HG03469 (cell line): Measurements from ENCODE around the gene COL2A1.

Experiments used
- ATAC-seq: cut with Tn5 transposase; IDR thresholded peaks from one replicate; pipeline ENCODE4 v1.9.1; 2021; ENCODE audit warnings: mild to moderate bottlenecking, moderate library complexity, moderate number of reproducible peaks; ENCODE audit not compliant: unreplicated experiment

Gene COL2A1

DNA sequence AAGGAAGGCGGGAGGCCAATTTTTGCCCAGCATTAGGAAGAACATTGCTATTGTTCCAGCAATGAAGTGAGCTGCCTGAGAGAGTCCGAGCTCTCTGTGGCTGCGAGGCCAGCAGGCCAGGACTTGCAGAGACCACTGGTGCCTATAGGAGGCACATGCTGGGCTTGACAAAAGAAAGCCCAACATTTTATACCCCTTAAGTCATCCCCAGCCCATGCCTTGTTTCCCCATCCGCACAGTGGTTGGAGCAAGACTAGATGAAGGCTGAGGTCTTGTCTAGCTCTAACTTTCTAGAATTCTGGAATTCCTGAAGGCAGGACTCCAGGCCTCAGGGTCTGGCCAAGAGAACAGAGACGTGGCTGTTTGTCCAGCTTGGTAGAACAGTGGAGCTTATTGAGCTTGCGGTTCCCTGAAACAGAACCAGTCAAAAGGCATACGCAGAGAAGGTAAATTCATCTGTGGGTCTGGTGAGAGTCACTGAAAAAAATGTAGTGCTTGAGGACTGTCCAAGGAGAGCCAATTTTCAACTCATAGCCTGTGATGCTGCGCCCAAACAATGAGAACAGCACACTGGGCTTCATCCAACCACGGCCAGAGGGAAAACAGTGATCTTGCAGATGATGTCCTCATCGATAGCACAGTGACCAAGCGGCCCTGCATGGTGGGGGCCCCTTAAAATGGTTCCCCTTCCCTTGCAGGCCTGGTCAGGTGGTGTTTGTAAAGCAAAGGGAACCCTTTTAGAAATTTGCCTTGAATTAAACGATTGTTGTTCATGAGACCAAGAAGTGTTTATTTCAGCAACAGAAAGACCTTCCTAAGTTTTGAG lies 27.1 kb upstream of the COL2A1 start:
- no peak for ATAC-seq

DNA sequence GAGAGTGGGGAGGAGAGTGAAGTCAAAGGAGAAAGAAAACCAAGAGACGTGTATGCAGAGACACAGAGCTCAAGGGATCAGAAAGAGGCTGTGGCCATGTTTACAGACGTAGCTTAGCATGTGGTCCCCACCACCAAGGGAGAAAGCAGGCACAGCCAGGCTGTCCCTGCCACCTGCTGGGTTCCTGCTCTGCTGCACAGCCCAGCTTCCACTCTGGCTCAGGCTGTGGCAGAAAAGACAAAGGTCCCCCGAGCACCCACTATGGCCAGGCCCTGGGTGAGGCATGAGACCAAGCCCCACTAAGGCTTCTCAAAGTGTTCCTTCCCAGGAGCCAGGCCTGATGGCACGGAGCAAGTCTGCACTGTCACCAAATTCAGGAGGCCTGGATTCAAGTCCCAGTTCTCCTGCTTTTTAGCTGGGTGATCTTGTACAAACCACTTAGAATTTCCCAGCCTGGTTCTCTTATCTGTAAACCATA lies 25.9 kb upstream of the COL2A1 start:
- ATAC-seq: no peak

DNA sequence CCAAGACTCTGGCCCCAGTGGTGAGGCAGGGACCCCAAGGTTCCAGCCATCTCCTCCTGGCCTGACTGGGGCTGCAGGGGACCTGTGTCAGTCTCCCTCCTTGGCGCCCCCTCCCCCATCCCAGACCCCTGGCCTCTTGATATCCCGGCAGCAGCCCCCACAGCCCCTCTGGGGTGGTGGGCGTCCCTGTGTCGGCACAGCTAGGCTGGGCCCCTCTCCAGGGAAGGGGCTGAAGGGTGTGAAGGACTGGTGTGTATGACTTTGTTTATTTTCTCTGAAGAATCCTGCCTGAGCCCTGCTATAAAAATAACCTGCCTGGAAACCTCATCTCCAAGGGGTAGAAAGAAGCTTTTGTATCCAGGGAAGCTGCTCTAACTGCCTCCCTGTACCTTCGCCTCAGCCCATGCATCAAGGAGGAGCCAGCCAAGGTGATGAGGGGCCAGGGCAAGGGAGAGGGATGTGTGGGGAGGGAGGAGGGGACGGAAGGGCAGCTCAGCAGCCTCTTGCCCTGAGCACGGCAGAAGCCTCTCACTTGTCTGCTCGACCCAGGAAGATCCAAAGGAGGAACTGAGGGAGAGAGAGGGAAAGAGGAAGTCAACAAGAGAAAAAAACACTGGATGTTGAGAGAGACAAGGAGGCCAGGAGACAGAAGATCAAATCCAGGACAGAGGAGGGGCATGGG lies 25.4 kb upstream of the COL2A1 start:
- ATAC-seq: no peak

DNA sequence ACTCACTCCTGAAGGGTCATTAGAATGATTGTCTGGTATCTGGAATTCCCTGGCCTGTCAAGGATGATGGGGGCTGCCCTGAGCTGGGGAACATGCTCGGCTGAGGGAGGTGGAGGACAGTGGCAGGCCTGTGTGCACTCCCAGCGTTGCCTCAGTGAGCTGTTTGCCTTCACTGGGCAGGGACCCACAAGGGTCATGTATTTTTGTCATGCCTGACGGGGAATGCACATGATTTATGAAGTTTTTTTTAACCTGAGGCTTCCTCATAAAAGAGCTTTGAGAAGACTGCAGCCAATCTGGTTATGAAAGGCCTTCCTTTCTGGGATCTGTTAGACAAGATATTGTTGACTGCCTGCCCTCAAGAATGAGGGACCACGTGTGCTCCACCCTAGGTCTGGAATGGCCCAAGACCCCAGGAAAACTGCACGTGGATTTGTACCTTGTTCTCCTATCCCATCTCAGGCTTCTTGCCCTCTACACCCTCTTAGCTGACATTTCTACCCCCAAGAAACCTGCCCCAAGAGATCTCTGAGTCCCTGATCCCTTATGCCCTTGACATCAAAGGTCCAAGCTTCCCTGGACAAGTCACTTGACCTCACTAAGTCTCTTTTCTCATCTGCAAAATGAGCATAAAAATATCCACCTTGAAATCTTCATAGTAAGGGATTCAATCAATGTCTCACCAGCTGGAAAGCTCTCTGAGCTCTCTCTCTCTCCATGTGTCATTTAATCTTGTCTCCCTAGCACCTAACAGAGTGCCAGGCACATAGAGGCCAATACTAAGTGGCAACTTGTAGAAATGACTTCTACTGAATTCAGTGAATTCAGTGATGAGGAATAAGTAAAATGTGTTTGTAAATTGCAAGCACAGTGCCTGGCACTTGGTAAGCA lies 24.5 kb upstream of the COL2A1 start:
- no peak for ATAC-seq

DNA sequence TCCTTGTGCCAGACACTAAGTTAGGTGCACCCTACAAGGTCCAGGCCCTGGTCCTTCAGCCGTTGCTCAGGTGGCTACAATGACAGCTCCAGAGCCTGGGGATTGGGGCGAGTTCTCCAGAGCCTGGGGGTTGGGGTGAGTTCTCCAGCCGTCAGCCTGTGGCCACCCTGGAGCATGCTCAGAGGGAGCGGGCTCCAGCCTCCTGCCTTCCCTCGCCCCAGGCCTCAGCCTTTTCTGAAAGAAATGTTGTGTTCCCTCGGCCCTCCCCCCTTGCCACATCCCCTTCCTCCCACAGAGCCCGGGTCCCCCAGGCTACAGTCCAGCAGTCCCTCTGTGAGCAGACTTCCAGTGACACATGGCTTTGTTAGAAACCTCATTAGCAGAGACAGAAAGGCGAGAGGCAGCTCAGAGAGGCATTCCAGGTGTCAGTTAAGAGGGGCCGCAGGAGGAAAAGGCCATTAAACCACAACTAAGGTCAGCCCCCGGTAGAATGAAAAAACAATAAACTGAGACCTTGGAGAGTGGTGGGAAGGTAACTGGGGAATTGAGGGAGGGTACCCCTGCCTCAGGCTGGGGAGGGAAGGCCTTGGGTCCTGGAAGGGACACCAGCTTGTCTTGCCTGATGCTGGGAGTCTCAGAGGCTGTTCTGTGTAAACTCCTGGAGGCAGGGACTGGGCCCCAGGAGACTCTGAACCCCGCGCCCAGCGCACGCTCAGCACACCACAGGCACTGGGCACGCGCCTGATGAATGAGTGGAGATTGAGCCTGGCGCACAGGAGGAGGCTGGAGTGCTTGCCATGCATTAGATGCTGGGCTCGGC lies 23.1 kb upstream of the COL2A1 start:
- no peak for ATAC-seq

DNA sequence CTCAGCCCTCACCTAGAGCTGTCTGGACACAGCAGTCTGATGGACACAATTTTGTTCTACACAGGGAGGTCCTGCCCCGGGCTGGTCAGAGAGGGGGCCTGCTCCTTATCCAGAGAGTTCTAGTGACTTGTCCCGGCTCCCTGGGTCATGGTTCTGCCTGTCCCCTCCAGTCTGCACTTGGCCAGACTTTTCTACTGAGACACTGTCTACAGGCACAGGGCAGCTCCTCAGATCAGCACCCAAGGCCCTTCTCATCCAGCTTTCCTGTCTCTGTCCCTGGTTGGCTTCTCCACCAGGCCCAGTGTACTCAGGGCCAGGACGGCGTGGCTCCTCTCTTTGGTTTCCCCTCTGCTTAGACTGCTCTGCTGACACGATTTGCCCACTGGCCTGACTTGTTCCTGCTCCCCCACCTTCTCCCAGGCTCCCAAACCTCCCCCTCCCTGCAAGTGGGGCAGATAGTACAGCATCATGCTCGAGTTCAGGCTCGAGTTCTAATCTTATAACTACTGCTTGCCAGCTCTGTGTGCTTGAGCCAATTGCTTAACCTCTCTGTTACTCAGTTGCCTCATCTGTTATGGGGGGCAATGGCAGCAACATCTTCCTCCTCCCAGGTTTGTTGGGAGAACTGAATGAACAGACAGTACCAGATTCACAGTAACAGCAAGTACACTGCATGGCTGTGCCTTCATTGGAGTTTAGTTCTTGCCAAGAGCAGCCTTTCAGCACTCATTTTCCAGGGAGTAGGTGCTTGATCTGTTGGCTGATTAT lies 22.0 kb upstream of the COL2A1 start:
- no peak for ATAC-seq

DNA sequence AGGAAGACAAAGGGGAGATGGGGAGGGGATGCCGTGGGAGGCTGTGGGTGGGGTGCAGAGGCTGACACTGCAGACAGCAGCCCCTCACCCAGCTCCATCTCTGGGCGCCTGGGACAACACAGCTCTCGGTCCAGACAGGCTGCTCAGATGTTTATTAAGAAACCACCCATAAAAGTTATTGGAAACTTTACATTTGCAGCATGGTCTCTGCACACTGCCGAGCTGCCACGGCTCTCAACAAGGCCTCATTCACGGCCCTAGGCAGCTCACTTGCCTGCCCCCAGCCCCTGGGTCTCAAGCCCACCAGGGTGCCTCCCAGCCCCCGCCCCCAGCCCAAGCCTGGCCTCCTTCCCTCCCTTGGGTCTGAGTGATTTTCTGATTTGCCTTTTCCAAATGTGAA lies 21.0 kb upstream of the COL2A1 start:
- no peak for ATAC-seq

DNA sequence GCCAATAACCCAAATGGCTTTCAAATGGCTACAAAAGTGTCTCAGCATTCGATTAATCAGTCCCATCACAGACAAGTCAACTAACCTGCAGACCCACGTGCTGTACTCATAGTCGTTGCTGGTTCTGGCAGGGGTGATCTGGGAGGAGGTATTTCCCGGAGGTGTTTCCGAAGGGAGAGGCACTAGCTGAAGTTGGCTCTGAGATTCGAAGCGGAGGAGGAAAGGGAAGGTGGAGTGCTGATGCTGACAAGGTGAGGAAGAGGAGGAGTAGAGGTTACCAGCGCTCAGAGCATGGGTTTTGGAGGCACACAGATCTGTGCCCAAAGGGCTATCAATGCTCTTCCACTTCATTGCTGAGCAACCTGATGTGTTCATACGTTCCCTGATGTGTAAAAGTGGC lies 20.5 kb upstream of the COL2A1 start:
- no peak for ATAC-seq

DNA sequence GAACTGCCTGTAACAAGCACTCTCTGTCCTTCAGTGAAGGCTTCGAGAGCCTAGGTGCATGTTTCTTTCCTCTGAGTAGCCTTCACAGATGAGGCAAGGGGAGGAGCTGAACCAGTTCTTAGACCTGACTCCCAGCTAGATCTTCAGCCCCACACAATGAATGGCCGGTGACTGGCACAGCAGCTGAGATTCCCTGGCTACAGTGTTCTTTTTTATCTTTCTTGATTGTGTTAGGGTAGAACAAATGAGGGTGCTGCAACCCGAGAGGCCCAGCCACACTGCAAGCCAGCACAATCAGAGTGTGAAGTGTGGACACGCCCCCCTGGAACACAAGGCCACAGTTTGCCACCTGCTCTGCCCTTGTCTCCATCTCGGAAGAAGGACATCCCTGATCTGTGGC lies 19.1 kb upstream of the COL2A1 start:
- no peak for ATAC-seq

DNA sequence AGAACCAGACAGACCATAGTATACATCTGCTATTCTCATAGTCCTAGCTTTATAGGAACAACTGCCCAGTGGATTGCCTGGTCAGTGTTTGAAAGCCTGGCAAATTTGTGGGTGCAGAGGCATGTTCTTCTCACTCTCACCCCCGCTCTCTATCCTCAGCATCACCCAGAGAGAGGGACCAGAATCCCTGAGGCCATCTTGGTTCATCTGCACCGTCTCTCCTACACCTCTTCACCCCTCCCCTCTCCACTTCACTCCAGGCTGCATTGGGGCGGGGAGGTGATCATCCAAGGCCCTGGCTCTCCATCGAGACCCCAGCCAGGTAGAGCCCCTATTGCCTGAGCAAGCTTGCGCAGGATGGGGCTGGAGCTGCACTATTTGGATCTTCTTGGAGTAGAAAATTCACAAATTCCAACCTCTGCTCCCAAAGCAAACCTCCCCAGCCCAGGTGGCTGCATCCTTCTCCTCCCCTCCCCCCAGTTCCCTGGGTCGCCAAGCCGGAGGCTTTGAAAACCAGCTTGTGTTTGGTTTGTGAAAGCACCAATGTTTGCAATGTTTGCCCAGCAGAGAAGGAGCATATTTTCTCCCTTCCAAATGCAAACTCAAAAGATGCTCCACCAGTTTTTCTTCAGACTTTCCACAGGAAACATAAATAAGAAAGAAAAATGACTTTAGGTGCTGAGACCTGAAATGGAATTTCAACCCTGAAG lies 18.6 kb upstream of the COL2A1 start:
- ATAC-seq: no peak

DNA sequence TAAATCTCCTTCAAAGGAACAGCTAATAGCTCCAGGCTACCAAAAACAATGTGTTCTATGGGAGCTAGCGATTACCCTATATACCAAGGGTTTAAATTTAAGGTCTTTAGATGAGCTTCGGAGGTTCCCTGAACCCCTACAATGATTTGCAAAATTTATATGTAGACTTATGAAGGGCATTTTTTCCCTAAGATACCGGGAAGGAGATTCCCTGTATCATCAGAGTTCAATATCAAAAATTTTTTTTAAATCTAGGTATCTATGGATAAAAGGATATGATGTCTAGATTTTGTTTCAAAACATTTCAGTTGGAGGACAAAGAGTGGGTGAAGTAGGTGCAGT lies 17.9 kb upstream of the COL2A1 start:
- ATAC-seq: no peak

DNA sequence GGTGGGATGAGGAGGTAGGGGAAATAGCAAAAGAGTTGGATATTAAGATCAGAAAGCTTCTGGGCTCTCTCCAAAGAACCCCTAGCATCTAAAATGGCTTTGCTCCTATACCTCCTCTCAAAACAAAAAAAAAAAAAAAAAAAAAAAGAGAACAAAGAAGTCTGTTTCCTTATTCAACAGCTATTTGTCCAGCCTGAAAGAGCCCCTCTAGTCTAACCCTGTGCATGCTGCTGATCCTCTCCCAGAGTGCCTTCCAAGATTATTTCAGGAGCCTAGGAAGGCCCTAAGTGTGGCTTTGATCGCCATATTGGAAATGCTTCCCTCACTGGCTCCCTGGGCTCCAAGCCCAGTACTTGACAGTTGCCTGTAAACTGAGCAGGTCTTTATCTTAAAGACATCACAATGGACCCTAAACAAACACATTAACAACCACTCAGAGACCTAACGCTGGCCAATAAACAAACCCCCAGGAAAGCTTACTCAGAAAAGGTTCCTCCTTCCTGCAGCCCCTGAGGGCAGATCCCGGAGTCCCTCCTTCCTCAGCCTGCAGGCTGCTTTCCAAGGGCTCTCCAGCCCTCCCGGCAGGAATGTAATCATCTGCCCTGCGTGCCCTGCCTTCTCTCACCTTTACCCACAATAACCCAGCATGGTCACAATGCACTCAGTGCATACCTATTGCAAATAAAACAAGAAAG lies 17.4 kb upstream of the COL2A1 start:
- ATAC-seq: no peak

DNA sequence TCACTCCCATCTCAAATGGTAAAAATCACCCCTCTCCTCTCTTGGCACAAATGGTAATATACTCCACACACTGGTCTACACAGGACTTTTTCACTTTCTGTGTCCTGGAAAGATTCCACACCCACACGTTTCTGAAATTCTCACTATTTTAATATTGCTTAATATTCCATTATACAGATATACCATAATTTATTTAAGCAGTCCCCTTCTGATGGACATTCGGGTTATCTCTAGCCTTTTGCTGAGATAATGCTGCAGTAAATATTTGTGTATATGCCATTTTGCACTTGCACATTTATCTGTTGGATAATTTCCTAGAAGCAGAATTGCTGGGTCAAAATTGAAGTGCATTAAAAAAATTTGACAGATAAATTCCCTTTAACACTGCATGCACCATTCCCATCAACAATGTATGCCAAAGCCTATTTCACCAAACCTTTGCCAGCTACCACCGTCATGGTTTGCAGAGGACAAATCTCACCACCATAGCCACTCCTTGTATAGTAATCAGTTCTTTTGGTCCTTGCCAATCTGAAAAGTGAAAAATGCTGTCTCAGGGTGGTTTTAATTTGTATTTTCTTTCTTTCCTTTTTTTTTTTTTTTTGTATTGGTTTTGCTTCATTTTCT lies 15.5 kb upstream of the COL2A1 start:
- ATAC-seq: no peak

DNA sequence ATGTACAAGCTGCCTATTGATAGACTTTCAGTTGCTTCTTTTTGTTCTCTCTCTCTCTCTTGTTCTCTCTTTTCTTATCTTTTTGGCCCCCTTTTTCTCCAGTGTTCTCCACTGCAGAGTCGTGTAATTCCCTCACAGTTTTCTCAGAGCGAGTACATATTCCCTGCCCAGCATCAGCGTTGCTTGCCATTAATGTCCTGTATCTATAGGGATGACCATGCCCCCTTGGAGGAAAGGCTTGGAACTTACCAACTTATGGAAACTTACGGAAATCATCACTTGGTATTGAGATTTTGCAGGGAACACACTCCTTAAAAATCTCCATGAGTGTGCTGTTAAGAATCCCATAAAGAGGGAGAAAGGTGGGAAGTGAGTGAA lies 14.3 kb upstream of the COL2A1 start:
- no peak for ATAC-seq

DNA sequence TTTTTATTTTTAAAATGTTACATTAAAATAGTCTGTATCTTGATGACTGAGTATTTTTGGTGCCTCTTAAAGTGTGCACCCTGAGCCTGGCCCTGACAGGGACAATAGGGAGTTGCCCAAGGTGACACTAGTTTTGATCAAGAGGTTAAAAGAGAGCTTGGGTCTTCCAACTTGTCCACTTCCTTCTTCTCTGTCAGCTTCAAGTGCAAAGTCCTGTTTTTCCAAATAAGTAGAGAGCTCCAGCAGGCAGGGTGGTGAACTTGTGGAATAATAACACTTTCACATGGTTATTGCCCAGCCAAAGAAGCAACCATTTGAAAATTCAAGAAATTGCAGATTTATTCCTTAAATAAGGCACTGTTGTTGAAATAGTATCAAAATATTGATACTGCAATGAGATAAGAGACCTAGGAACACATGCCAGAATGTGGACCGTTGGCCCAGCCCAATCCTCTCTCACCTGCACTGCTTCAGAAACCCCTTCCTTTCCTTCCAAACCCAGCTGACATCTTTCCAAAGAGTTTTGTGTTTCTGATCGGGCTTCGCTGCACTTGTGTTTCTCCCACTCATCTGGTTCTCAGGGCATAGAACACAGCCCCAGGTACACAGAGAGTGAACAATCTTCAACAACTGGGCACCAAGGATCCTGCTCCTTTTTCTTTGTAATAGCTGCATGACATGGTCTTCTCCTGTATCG lies 13.8 kb upstream of the COL2A1 start:
- ATAC-seq: no peak

DNA sequence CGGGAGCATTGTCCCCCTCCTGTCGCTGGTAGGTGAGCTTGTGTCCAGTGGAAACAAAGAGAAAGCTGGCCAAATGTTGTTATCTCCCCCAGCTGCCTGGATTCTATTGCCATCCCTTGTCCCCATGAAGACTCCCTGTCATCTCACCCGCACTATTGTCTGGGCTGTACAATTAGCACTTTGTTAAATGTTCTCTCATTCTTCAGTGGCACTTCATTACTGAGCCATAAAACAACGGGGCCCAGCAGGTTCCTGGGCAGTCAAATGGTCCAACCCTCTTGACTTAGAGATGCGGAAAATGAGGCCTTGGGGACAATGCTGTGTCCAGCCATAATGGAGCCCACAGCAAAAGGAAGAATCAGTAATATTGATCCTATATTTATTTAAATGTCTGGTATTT lies 13.2 kb upstream of the COL2A1 start:
- no peak for ATAC-seq

DNA sequence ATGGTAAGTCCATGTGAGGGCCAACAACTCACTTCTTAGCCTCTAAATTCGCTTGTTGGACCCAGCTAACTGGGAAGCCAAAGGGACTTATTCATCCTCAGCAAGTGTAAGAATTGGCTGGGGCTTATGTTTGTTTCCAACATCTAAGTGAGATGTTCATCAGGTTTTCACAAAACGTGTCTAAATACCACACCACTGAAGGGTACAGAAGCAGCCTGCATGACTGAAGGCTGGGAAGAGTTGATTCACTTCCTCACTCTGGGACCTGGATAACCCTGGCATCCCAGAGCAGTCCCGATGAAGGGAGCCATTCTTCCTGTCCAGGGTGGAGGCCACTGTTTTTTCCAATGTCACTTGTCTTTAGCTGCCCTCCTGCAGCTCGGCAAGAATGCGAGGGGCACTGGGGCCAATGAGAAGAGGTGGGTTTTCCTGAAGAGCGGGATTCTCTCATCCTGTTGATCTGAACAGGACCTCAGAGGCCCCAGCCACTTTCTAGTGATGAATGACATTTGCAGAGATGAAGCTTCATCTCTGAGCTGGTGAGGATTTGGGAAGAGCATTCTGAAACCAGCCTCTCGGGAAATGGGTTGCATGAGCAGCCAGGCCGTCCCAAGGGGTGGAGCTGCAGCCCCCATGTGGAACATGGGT lies 12.2 kb upstream of the COL2A1 start:
- ATAC-seq: no peak
